Measurements from ENCODE around the gene PRKAA1.
"Not testable (repeated sequence)": the region's sequence is repeated elsewhere in the genome, so short reads cannot be mapped to it uniquely, and the experiment has no call there.

PRKAA1 gene

DNA sequence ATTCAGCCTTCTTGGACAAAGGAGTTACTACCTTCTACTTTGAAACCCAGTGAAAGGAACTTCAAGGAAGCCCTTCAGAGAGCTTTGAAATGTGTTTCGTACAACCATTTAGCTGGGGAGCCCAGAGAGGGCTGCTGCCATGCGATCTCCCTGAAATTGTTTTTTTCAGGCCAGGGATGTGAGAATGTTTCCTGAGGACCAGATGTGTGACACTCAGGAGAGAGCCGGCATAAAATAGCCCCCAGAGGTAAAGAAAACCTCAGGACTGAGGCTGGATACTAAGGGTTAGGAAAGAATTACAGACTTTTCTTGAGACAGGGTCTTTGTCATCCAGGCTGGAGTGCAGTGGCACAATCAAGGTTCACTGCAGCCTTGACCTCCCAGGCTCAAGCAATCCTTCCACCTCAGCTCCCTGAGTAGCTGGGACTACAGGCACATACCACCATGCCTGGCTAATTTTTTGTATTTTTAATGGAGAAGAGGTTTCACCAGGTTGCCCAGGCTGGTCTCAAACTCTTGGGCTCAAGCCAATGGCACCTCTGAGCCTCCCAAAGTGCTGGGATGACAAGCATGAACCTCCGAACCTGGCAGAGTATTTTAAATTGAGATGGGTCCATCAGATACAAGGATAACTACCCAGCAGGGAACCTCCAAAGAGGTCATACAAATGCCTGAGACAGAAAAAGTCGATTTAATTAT lies 28.5 kb upstream of the PRKAA1 start:
- DNase-seq, result no peak

DNA sequence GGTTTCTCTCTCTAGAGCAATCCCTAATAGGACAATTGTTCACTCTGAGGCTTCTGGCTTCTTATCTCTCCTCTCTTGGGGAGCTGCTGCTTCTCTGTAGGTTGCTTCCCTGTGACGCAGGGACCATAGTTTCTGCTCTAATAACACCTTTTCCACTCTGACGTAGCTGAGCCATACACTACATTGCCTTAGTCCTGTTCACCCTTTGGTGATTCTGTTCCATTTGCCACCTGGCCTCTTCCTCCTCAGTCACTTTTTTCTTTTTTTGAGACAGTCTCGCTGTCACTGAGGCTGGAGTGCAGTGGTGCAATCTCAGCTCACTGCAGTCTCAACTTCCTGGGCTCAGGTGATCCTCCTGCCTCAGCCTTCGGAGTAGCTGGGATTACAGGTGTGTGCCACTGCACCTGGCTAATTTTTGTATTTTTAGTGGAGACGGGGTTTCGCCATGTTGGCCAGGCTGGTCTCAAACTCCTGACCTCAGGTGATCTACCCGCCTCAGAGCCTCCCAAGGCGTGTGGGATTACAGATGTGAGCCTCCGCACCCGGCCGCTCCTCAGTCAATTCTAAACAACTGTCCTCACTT lies 27.4 kb upstream of the PRKAA1 start:
- DNase-seq, result not testable (repeated sequence)

DNA sequence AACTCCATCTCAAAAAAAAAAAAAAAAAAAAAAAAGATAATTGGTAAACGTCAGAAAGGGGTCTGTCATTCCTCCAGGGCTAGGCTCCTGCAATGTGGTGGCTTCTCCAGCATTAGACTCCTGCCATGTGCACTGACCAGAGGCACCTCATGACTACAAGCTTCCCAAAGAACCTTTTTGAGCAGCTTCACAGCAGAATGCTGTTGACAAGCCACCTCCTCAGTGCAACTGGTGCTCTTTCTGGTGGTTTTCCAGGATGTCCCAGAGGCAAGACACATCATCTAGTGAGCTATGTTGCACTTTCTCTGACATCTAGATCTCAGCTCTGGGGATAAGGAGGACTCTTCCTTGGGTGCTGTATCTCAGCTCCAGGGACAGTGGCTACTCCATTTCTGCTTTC lies 25.3 kb upstream of the PRKAA1 start:
- DNase-seq, result no peak

DNA sequence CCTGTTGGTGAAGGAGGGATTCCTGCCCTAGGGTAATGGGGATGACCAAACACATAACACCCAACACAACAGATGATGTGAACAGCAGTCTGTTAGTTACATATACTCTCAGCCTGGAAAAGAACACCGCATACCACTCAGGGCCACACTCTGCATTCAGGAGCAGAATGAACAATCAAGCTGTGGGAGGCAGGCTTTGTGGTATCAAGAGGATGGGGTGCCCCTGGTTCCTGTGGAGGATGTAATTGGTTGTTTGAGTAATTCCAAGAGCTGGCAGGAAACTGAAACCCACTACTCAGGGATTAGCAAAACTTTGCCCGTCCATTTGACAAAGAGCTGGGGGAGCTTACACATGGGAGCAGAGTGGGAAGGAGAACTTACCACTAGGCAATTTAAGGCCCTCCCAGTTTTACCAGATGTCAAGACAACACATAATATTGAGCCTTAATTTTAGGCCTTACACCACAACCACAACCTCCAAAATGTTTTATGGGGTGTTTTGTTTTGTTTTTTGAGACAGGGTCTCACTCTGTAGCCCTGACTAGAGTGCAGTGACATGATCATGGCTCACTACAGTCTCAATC lies 15.6 kb upstream of the PRKAA1 start:
- no peak for DNase-seq

DNA sequence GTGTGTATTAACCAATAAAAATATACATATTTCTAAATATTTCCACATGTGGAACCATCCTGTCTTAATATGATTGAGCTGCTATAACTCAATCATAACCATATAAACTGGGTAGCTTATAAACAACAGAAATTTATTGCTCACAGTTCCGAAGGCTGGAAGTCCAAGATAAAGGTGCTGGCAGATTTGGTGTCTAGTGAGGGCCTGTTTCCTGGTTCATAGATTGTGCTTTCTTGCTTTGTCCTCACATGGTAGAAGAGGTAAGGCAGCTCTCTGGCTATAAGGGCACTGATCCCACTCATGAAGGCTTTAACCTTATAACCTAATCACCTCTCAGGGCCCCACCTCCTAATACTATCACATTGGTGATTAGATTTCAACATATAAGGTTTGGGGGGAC lies 14.0 kb upstream of the PRKAA1 start:
- no peak for DNase-seq

DNA sequence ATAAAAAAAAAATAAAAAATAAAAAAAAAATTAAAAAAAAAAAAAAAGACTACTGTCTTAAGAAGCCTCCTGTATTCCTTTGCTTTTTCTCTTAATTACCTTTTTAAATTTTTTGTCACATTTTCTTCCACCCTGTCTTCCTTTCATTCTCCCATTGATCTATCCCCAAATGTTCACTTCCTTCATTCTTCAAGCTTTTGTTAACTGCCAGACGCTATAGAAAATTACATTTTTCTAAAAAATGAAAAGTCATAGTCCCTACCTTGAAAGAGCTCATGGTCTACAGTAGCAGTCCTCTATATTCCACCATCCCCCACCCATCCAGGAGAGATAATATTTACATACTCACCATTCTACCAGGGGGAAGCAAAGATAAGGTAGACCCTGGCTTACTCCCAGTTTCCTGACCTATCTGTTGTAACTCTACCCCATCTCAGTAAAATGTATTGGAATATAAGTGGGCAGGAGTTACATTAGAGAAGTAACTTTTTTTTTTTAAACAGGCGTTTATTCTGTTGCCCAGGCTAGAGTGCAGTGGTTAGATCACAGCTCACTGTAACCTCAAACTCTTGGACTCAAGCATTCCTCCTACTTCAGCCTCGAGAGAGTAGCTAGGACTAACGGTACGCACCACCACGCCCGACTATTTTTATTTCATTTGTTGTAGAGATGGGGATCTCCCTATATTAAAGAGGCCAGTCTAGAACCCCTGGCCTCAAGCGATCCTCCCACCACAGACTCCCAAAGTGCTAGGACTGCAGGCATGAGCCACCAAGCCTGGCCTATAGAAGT lies 3.8 kb upstream of the PRKAA1 start:
- DNase-seq, result no peak

DNA sequence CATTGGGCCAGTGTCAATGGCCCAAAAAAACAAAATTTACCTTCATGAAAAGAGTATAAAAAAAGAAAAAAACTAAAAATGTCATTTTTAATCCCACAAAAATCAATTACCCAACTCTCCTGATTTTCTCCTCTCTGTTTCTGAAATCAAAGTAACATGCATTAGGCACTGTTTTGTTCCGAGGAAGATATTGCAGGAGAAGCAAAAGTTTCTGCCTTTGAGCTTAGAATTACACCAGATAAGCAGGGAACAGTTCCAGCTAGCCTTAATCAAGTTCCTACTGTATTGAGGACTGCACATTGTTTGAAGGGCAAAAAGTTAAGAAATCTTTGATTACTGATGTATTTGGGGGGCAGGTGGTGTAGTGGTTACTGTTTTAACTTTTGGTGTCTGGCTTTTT lies 1.1 kb upstream of the PRKAA1 start:
- no peak for DNase-seq

DNA sequence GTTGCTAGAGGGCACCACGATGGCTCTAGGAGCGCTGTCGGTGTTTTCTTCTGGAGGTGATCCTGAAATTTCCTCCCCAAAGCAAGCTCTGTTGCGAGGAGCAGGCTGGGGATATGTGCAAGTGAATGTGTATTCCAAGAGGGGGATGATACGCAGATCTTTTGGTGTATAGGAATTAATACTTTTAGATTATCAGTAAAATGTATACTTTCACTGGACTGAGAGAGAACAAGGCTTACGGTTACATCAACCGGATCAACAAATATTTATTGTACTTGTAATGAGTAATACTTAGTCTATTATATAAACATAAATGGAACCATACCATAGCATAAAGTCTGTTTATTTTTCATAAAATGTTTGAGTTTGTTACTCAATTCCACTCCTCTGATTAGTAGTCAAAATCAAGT lies 632 bp upstream of the PRKAA1 start:
- no peak for DNase-seq

DNA sequence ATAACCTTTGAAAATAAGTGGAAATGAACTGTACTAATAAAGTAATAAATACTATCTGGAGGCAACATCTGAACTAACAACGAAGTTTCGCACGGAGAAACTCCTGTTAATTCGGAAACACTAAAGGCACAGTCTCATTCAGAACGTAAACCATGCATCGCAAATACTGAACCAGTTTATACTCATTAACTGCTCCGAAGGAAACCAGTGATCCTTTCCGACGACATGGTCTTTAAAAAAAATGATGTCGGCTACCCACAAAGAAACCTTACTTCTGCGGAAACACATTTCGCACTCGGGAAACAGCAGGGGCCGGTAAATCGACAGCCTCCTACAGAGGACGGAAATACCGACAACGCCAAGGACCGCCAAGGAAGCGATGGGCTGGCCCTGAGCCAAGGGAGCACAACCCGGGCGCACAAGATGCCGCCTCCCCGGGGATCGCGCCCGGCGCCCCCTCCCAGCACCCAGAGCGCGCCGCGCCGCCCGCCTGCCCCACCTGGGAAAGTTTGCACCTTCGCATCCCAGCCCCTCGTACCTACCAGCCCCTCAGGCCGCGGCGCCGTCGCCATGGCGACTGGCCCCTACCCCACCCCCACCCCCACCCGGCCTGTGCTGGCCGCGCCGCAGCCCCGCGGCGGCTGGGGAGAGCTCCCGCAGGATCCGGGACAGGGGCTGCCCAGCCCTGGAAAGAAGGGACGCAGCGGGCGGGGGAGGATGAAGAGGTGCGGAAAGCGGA lies 732 bp downstream of the PRKAA1 start:
- peak in 43 of 56 donors; percentile 4 to 84 (median 54) for DNase-seq

DNA sequence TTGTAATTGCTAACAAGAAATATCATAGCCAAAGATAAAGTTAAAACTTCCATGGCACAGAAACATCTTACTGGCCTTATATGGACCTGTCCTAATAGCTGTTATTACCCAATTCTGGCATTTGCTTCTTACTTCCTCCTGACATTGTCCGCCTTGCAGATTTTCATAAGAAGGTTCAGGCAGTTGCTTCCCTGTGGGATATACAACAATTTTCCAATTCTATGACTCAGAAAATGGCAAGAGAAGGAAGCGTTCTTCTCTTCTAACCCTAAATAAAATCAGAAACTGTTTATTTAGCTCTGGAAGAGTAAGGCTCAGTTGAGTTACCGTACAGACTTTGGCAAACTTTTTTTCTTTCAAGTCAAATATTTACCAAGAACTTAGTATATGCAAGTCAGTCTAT lies 1.7 kb downstream of the PRKAA1 start:
- no peak for DNase-seq

DNA sequence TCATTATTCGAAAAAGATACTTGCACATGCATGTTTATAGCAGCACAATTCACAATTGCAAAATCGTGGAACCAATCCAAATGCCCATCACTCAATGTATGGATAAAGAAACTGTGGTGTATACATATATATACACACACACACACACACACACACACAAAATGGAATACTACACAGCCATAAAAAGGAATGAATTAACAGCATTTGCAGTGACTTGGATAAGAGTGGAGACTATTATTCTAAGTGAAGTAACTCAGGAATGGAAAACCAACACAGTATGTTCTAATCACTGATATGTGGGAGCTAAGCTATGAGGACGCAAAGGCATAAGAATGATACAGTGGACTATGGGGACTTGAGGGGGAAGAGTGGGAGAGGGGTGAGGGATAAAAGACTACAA lies 3.3 kb downstream of the PRKAA1 start:
- not testable (repeated sequence) for DNase-seq

DNA sequence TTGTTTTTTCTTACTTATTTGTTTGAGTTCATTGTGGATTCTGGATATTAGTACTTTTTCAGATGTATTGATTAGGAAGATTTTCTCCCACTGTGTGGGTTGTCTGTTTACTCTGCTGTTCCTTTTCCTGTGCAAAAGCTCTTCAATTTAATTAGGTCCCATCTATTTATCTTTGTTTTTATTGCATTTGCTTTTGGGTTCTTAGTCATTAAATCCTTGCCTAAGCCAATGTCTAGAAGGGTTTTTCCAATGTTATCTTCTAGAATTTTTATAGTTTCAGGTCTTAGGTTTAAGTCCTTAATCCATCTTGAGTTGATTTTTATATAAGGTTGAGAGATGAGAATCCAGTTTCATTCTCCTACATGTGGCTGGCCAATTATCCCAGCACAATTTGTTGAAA lies 3.8 kb downstream of the PRKAA1 start:
- DNase-seq, result not testable (repeated sequence)

DNA sequence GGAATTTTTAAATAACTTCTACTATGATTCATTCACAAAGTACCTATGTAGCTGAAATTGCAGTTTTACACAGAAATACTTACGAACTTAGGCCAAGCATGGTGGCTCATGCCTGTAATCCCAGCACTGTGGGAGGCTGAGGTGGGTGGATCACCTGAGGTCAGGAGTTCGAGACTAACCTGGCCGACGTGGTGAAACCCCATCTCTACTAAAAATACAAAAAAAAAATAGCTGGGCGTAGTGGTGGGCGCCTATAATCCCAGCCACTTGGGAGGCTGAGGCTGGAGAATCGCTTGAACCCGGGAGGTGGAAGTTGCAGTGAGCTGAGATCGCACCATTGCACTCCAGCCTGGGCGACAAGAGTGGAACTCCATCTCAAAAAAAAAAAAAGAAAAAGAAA lies 5.5 kb downstream of the PRKAA1 start:
- DNase-seq, result not testable (repeated sequence)

DNA sequence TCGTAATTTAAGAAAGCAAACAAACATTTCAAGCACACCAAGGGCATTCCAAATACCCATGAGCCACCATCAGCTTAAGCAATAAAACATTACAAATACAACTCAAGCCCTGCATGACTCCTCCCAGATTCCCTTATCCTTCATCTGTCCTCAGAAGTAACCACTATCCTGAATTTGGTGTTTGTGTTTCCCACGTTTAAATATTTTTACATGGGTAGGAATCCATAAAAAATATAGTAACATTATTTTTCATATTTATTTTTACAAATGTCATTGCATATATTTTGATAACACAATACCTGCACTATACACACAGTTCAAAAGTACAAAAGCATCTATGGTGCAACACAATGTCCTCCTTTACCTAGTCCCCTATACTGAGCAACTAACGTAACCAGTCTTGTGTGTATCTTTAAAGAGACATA lies 6.4 kb downstream of the PRKAA1 start:
- DNase-seq, result no peak

DNA sequence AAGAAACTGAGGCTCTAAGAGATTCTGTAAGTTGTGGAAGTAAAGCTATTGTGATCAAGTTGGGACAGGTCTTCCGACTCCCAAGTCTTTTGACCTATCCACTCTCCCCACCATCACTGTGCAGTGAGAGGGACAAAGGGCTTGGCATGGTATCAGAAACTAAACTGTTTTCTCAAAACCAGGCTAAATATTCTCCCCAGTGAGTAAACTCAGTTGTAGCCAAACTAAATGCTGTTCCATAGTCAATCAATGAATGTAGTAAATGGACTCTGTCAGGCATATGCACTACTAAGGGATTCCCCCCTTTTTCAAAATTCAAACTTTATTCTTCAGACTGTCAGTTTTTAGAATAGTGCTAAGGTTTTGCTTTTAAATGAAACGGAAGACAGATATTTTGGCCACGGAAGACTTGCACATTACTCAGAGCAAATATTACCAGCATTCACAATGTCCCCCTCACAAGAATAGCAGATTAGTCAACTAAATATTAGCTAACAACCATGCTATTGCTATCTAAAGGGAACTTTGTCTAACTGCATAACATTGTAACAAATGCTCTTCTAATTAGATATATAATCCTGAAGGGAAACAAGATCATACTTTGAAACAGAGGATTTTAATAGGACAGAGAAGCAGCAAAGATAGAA lies 7.1 kb downstream of the PRKAA1 start:
- DNase-seq, result no peak

DNA sequence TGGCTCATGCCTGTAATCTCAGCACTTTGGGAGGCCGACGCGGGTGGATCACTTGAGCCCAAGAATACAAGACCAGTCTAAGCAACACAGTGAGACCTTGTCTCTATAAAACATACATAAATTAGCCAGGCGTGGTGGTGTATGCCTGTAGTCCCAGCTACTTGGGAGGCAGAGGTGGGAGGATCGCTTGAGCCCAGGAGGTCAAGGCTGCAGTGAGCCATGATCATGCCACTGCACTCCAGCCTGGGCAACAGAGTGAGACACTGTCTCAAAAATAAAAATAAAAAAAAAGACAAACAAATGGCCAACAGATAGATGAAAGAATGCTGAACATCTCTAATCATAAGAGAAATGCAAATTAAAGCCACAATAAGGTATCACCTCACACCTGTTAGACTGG lies 9.2 kb downstream of the PRKAA1 start:
- DNase-seq, result not testable (repeated sequence)

DNA sequence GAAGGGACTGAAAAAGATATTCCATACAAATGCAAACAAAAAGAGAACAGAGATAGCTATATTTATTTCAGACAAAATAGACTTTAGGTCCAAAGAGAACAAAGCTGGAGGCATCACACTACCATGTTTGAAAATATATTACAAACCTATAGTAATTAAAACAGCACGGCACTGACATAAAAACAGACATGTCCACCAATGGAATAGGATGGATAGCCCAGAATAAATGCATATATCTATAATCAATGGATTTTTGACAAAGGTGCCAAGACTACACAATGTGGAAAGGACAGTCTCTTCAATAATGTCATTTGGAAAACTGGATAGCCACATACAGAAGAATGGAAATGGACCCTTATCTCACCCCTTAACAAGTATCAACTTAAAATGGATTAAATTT lies 10.2 kb downstream of the PRKAA1 start:
- no peak for DNase-seq

DNA sequence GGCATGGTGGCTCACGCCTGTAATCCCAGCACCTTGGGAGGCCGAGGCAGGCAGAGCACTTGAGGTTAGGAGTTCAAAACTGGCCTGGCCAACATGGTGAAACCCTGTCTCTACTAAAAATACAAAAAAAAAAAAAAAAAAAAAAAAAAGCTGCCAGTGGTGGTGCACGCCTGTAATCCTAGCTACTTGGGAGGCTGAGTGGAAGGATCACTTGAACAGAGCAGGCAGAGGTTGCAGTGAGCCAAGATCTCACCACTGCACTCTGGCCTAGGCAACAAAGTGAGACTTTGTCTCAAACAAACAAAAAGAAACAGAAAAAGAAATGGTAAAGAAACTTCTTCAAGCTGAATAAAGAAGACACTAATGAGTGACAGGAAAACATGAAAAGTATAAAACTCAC lies 11.5 kb downstream of the PRKAA1 start:
- not testable (repeated sequence) for DNase-seq

DNA sequence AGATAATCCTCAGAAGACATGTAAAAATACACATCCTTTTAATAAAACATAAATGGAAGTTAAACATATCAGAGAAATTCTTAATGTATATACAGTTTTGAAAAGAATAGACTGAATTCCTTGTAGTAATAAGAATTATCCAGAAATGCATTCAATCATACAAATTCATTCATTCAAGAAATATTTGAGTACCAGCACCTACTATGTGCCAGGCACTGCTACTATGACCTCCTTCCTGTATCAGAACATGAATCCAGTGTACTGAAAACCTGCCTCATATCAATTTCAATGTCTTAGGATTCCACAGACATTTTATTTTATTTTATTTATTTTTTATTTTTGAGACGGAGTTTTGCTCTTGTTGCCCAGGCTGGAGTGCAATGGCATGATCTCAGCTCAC lies 13.3 kb downstream of the PRKAA1 start:
- DNase-seq, result no peak

DNA sequence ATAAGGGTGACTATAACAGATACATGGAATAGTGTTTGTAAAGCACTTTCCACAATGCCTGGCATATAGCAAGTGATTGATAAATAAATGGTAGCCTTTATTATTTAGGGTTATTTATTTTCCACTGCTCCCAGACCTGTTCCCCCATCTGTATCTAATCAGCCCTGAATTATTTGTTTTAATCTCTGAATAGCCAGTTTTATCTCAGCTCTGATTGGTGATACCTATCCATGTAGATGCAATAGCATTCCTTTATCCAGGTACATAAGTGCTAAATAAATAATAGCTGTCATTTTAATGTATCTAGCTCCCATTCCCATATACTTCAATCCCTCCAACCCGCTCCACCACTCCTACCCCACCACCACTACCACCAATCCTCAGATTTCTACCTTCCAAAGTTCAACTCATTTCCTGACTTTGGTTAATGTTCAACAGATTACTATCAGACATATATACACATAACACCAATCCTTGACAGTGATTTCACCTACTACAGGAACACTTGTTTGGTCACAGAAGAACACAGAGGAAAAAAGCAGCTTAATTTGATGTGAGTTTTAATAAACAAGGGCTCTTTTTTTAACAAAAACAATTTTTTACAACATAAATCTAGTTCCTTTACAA lies 14.0 kb downstream of the PRKAA1 start:
- no peak for DNase-seq

Measured in amygdala (tissue), 56 donors.